Skin of body (tissue), 2 donors: ENCODE results near the gene ORAI2. TPM values are rescaled to one million over a fixed set of nuclear protein-coding genes. Genes with fewer than 3 reads are reported as not detected.
"Not testable (repeated sequence)": the region's sequence is repeated elsewhere in the genome, so short reads cannot be mapped to it uniquely, and the experiment has no call there.

Experiments used
- DNase-seq: peaks from one replicate; lab custom pipeline; 2025; lab: John Stamatoyannopoulos, UW
- total RNA-seq: library from RNA; depleted of rRNA; stranded (reverse); fragments of >200 nt; gene quantifications from one replicate; pipeline ENCODE4 v1.2.3, GENCODE V29; 2014

The ORAI2 gene
- total RNA-seq, 1 donor from 2014 or later, result 5.2 TPM

DNA sequence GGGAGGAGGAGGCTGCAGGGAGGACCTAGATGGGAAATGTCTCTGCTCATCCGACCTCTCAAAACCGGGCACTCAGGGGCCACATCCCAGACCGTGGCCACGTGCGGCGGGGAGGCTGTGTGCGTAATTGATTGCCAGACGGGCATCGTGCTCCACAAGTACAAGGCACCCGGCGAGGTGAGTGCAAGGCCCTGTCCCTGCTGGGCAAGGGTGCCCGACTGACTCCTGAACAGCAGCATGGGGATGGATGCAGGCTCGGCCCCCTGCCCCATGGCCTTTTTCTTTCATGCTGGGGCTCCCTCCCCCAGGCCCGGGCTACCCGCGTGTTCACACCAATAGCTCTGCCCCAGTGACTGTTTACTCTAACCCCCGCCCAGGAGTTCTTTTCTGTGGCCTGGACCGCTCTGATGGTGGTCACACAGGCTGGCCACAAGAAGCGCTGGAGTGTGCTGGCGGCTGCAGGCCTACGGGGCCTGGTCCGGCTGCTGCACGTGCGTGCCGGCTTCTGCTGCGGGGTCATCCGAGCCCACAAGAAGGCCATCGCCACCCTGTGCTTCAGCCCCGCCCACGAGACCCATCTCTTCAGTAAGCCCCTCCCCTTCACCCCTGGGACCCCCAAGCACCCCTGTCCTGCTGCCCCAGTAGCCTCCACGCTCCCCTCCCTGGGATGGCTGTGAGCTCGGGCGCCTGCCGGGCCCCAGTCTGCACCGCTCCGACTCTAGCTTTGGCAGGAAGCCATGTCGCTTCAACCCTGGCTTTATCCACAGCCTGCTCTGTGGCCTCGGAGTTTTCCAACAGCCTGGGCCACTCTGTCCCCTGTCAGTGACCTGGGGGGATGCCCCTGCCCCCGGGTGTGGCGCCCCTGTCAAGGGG lies 35.3 kb downstream of the ORAI2 start:
- no peak for DNase-seq

DNA sequence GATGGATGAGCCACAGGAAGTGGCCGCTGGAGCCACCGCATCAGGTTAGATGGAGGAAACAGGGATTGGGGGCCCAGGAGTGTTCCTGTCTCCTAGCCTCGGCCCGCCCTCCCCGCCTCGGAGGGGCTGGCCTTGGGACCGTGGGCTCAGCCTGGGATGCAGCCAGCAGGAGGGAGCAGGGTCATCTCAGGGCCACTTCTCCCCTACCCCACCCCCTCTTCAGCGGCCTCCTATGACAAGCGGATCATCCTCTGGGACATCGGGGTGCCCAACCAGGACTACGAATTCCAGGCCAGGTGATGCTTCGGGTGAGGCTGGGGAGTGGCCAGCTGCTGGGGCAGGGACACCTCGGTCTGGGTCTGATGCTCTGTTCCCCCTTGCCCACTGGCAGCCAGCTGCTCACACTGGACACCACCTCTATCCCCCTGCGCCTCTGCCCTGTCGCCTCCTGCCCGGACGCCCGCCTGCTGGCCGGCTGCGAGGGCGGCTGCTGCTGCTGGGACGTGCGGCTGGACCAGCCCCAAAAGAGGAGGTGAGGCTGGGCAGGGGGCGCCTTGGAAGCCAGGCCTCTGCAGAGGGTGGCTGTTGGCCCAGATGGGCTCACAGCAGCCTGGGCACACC lies 36.1 kb downstream of the ORAI2 start:
- DNase-seq, result no peak

DNA sequence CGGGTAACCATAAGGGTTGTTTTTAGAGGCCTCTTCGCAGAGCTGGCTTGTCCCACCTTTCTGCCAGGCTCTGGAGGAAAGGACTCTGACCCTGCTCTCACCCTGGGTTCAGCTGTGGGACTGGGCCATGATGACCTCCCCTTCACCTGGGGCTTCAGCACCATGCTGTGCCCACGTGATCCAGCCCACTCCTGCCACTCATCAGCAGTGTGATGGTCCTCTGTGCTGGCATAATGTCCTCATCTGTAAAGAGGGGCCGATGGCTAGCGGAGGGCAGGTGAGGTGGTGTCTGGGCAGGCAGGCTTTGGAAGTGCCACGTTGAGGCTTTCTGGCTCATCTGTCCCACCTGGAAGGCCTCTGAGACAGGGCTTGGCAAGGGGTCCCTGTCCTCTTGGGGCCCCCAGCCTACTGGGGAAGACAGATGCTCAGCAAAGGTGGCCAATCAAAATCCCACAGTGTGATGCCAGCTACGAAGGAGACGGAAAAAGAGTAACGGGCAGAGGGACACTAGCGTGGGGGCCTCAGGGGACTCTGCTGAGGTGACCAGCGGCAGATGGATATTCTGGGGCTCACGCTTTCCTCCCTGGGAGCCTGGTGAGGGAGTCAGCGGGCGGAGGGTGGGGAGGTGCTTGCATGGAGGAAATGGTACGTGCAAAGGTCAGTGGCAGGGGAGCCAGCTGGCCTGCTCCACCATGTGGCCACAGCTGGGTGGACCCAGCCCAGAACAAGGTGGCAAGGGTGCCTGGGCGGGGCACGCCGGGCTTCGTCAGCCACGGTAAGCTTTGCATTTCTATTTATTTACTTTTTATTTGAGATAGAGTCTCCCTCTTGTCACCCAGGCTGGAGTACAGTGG lies 36.8 kb downstream of the ORAI2 start:
- no peak for DNase-seq

DNA sequence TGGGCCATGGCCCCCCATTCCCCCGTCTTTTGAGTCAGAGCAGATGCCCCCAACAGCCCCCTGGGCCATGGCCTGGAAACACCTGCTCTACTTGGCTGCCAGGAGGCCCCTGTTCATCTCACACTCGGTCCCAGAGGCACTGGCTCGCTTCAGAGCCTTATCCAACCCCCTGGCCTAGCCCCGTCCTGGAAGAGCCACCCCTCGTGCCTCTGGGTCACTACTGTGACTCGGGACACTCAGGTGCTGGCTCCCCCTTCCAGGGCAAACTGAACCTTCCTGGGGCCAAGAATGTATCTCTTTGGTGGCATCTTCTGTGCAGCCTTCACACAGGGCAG lies 38.4 kb downstream of the ORAI2 start:
- DNase-seq, result no peak

DNA sequence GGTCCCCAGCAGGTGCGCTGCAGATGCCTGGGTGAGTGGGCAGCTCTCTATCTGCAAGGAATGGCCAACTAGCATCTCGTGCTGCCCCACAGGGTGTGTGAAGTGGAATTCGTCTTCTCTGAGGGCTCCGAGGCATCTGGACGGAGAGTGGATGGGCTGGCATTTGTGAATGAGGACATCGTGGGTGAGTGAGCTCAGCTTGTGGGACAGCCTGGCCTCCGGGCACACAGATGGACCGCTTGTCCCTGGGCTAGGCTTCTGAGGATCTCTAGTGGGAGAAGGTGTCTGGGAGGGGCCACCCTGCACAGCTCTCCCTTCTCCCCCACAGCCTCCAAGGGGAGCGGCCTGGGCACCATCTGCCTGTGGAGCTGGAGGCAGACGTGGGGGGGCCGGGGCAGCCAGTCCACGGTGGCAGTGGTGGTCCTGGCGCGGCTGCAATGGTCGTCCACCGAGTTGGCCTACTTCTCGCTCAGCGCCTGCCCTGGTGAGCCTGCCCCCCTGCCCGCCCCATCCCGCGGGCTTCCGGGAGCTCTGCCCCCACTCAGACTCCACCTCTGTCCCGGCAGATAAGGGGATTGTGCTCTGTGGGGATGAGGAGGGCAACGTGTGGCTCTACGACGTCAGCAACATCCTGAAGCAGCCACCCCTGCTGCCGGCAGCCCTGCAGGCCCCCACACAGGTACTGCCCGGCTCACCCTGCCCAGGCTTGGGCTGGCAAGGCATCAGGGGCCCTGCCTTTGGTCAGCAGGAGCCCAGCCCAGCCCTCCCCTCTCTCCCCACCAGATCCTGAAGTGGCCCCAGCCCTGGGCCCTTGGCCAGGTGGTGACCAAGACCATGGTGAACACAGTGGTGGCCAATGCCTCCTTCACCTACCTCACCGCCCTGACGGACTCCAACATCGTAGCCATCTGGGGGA lies 39.0 kb downstream of the ORAI2 start:
- no peak for DNase-seq

DNA sequence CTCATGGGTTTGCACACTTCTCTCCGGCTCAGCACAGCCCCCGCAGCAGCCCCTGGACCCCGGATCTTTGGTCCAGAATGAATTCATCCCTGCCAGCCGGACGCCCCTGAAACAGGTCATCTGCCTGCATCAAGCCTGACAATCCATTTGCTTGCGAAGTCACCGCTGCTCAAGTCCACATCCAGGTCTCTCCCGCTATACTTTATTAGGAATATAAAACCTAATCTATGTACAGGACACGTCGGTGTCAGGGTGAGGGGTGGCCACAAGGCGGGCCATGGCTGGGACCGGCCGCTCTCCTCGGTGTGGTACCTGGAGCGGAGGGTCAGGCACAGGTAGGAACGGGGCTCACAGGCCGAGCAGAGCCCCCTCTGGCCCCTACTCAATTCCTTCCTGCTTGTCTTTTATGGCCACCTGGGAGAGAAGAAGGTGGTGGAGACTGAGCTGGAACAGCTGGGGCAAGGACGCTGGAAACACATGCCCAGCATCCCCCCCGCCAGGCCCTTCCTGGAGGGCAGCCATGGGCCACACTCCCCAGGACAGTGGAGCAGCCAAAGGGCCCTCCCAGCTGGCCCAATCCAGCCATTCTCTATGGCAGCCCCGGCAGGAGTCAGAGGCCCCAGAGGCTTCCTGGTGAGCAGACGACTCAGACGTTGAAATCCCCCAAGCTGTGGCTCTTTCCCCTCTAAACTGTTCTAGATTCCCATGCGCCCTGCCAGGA lies 40.1 kb downstream of the ORAI2 start:
- DNase-seq, result no peak

DNA sequence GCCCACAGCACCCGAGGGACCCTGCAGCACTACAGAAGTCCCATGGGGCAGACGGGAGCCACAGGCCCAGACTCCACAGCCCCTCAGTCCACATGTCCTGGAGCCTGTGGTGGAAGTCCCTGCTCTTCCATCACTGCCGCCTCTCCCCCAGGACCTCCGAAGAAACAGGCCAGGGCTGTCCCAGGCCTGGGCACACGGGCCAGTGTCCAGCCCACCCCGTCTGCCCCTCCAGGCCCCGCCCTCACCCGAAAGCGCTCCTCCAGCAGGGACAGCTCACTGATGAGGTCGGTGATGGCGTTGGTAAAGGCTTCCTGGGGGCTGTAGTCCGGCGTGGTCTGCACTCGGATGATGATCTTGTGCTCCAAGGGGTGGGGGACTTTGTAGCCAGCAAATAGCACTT lies 40.7 kb downstream of the ORAI2 start:
- not testable (repeated sequence) for DNase-seq

DNA sequence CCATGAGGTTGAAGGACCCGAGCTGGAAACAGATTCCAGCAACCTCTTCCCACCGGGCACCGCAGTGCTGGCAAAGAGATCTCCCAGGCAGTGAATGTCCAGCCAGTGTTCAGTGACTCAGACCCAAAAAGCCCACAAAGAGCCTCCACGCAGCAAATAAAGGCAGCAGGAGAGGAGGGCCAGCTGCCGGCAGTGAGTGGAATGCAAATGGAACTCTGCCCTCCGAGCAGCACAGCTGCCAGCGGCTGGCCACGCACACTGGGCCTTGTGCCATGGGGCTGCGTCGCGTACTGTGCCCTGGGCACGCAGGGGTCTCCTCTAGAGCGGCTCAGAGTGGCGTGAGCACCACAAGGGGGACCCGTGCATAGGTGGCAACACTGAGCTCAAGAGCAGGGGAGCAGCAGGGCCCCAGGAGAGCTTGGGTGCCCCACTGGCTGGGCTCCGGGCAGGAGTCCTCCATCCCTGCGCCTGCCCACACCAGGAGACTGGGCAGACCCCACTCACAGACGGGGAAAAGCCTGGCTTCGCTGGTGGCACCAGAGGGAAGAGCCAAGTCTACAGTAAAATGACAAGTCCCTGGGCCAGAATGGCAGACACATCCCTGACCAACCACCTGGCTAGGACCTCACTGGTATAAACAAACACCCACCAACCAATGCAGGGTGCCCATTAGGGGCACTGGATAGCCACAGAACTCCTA lies 41.5 kb downstream of the ORAI2 start:
- DNase-seq, result not testable (repeated sequence)

DNA sequence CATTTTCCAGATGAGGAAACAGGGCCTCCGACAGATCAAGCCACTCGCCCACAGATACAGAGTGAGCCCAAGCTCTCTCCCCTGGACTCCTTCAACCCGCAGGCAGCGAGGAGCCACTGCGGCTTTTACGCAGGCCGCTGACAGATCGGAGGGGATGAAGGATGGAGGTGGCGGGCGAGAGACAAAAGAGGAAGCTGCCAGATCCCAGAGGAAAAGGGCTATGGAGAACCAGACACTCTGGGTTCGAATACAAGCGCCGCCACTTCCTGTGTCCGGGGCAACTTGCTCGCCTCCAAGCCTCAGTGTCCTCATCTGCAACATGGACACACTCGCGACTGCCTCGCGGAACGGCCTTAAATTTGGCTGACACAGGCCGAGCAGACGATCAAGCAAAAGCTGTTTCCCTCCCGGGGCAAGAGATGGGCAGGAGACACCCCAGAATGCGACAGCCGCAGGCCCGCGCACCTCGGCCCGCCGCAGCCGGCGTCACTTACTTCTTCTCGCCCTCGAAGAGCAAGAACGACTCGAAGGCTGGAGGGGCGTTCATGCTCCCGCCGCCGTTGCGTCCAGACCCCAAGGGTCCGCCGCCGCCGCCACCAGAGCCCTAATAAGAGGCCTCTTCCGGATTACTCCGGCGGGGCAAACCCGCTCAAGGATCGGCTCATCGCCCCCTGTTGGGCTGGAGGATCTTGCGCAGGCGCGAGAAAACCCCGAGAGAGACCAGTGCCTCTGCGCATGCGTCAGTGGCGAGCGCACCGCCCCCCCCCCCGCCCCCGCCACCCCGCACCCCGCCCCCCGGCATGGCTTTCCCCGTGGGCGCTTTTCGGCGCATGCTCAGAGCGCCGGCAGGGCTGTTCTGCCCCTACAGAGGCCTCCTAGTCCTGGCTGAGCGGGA lies 45.2 kb downstream of the ORAI2 start, which contains the start of gene POLR2J:
Gene POLR2J, minus strand, starts transcription at position 609 of the 895 bp plus-strand sequence. Its CDS starts 62 bp downstream, at position 547.
- not testable (repeated sequence) for DNase-seq

DNA sequence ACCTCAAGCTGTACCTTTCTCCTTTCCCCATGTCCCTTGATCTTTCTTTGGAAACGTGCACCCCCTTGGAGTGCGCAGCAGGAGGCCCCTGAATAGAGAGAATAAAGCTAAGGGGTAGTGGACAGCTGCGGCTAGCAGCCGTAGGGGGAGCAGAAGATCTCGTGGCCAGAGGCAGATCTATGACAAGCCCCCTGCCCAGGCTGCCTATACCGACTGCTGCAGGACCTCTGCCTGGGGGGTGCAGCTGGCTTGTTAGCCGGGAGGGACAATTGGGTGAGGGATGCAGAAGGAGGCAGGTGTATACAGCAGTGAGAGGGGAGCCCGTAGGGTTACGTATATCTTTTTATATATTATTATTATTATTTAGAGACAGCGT lies 45.8 kb downstream of the ORAI2 start:
- not testable (repeated sequence) for DNase-seq

DNA sequence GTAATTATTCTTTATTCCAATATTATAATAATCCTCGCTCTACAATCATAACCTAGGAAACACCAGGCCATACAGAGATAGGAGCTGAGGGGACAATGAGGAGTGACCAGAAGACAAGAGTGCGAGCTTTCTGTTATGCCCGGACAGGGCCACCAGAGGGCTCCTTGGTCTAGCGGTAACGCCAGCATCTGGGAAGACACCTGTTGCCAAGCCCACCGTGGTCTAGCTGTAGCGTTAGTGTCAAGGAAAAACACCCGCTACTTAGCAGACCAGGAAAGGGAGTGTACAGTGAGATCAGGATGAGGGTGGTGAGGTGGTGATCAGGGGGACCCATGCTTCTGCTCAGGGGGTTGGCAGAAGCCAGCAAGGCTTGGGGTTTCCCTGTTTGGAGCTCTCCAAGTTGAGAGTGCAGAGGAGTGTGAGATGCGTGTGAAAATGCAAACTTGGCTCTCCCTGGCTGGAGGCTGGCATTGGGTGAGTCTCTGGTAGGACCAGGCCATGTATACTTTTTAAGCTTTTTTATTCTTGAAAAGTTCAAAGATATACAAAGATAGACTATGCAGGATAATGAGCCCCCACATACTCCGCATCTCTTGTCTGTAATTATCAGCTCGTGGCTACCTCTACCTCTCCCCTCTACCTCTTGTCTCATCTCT lies 46.7 kb downstream of the ORAI2 start:
- not testable (repeated sequence) for DNase-seq

DNA sequence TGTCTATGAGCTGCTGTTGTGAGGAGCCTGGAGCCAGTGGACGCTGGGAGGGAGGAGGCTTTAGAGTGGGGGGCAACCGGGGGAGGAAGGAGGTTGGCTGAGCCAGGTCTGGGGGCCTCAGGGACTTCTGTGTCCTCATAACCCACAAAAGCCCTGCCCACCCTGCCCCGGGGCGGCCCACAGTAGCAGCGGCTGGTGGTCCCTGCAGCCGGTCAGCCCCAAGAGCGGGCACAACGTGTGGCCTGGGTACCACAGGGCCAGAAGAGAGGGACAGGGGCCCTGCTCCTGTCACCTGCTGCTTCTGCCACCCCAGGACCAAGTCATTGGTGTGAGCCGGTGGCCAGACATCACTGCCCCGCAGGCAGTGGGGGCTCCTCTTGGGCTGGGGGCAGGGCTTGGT lies 48.6 kb downstream of the ORAI2 start:
- not testable (repeated sequence) for DNase-seq

DNA sequence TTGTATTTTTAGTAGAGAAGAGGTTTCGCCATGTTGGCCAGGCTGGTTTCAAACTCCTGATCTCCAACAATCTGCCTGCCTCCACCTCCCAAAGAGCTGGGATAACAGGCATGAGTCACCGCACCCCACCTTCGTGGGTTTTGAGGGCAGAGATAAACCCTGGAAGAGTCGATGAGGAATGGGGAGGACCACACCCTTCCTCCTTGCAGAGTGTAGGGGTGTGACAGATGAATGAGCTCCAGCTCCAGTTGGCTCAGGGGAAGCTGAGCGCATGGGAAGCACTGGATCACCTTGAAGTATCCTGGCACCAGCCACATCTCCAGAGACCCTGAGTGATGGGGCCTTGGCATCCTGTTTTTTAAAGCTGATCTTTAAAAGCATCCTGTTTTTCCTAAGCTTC lies 50.9 kb downstream of the ORAI2 start:
- not testable (repeated sequence) for DNase-seq

DNA sequence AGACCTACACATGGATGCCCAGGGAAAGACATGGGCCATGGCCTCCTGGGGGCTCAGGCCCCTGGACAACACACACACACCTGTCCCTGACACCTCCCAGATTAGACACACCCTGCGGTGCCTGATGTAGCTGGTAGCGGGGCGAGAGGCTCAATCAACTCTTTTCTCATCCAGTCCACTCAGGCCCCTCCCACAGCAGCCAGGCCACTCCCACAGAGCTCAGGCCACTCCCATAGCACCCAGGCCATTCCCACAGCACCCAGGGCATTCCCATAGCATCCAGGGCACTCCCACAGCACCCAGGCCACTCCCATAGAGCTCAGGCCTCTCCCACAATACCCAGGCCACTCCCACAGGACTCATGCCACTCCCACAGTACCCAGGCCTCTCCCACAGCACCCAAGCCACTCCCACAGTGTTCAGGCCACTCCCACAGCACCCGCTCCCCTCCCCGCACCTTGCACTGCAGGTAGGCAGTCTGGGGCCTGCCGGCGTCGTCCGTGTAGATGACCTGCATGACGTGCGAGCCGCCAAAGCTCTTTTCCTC lies 57.2 kb downstream of the ORAI2 start:
- DNase-seq, result not testable (repeated sequence)

DNA sequence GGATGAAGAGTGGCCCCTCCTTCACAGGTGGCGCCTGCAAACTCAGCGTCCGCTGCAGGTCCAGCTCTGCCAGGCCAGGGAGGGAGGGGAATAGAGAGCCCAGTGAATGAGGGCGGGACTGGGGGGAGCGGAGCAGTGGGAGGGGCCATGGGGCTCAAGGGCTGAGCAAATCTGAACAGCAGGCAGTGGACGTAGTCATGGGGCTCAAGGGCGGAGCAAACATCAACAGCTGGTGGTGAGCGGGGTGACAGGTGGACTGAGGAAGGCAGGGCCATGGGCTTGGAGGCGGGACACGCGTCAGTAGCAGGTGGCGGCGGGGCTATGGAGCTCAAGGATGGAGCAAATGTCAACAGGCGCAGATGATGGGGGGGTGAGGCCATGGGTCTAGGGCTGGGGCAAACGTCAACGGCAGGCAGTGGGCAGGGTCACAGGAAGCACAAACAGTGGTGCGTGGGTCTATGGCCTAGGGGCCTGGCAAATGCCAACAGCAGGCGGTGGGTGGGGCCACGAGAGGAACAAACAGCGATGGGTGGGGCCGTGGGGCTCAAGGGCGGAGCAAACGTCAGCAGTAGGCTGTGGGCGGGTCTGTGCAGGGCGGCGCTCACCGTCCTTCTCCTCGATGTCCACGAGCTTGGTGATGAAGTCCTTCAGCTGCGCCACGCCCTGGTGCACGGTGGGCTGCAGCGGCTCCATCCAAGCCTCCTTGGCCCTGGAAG lies 60.0 kb downstream of the ORAI2 start:
- DNase-seq, result not testable (repeated sequence)

DNA sequence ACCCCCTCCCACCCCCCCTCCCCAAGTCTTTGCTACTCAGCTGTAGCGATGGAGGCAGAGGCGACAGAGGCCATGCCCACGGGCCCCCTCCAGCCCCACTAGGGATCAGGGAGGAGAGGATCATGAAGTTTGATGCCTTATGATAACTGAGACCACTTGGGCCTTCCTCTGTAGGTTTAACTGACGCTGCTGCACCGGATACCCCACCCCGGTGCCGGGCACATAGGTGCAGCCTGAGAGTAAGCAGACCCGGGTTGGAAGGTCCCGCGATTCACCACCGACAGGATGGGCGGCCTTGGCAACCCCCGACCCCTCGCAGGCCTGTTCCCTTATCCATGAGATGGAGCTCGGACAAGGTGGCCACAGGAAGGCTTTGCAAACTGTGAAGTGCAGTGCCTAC lies 60.7 kb downstream of the ORAI2 start:
- not testable (repeated sequence) for DNase-seq
